ENCODE data around the gene MZT2B.
"Not testable (repeated sequence)": the region's sequence is repeated elsewhere in the genome, so short reads cannot be mapped to it uniquely, and the experiment has no call there.

Gene MZT2B

GRCh38 chr2:130185896-130186295, 3.8 kb downstream of the MZT2B start:
- DNase-seq, result no peak
- no peak for TF ChIP-seq CTCF (IDR thresholded peaks at IDR 0.05; ENCODE audit: low read depth, low read length)
- Histone ChIP-seq H3K4me3 (ENCODE audit: low read depth, low read length) (no peak overlapping the region), H3K9me3 (no peaks in the 10 kb centered on the region), H3K27me3 (no peaks in the 10 kb centered on the region), H3K4me1 (no peaks in the 10 kb centered on the region), H3K36me3 (no peaks in the 10 kb centered on the region)

- no peaks in the 10 kb centered on the region for H3K36me3 ChIP-seq
- H3K9me3 ChIP-seq, result no peaks in the 10 kb centered on the region
- no peaks in the 10 kb centered on the region for H3K27me3 ChIP-seq
- no peak for DNase-seq
- no peak overlapping the region for H3K4me3 ChIP-seq (ENCODE audit: low read depth, low read length)
- H3K4me1 ChIP-seq, result no peaks in the 10 kb centered on the region
- no peak for TF ChIP-seq CTCF (IDR thresholded peaks at IDR 0.05; ENCODE audit: low read depth, low read length)
These were observed 4.3 kb downstream of the MZT2B start for GRCh38 chr2:130186391-130186790.

GRCh38 chr2:130187268-130187667, 5.2 kb downstream of the MZT2B start:
- Histone ChIP-seq H3K36me3 (no peaks in the 10 kb centered on the region), H3K27me3 (no peaks in the 10 kb centered on the region), H3K9me3 (no peaks in the 10 kb centered on the region), H3K4me3 (ENCODE audit: low read depth, low read length) (no peak overlapping the region), H3K4me1 (no peaks in the 10 kb centered on the region)
- no peak for TF ChIP-seq CTCF (IDR thresholded peaks at IDR 0.05; ENCODE audit: low read depth, low read length)
- no peak for DNase-seq

- not testable (repeated sequence) for H3K4me3 ChIP-seq (ENCODE audit: low read depth, low read length); H3K9me3 ChIP-seq; H3K4me1 ChIP-seq; DNase-seq; H3K27me3 ChIP-seq; H3K36me3 ChIP-seq
These were observed 6.1 kb downstream of the MZT2B start for GRCh38 chr2:130187859-130188792.

- H3K9me3 ChIP-seq; DNase-seq; H3K4me1 ChIP-seq; H3K27me3 ChIP-seq; H3K36me3 ChIP-seq; H3K4me3 ChIP-seq (ENCODE audit: low read depth, low read length): not testable (repeated sequence)
These were observed 6.9 kb downstream of the MZT2B start for GRCh38 chr2:130188958-130189357.

GRCh38 chr2:130190237-130190636, 8.2 kb downstream of the MZT2B start:
- no peaks in the 10 kb centered on the region for H3K4me1 ChIP-seq
- DNase-seq, result no peak
- no peaks in the 10 kb centered on the region for H3K9me3 ChIP-seq
- no peaks in the 10 kb centered on the region for H3K27me3 ChIP-seq
- H3K4me3 ChIP-seq (ENCODE audit: low read depth, low read length), result no peak overlapping the region
- TF ChIP-seq CTCF (IDR thresholded peaks at IDR 0.05; ENCODE audit: low read depth, low read length), result no peak
- H3K36me3 ChIP-seq, result no peaks in the 10 kb centered on the region

GRCh38 chr2:130191319-130191718, 9.3 kb downstream of the MZT2B start:
- H3K9me3 ChIP-seq; H3K4me1 ChIP-seq; H3K36me3 ChIP-seq; H3K4me3 ChIP-seq (ENCODE audit: low read depth, low read length); DNase-seq; H3K27me3 ChIP-seq: not testable (repeated sequence)

- DNase-seq; H3K36me3 ChIP-seq; H3K27me3 ChIP-seq; H3K9me3 ChIP-seq; H3K4me1 ChIP-seq; H3K4me3 ChIP-seq (ENCODE audit: low read depth, low read length): not testable (repeated sequence)
These were observed 10.4 kb downstream of the MZT2B start for GRCh38 chr2:130192451-130192850.

GRCh38 chr2:130193824-130194223, 11.8 kb downstream of the MZT2B start:
- H3K9me3 ChIP-seq, DNase-seq: not testable (repeated sequence)

GRCh38 chr2:130195089-130195635, 13.1 kb downstream of the MZT2B start:
- H3K27me3 ChIP-seq; H3K4me3 ChIP-seq (ENCODE audit: low read depth, low read length); DNase-seq; H3K4me1 ChIP-seq; H3K36me3 ChIP-seq; H3K9me3 ChIP-seq: not testable (repeated sequence)

More at GRCh38 chr2:130193824-130194223, 11.8 kb downstream of the MZT2B start:
- not testable (repeated sequence) for H3K4me1 ChIP-seq; H3K27me3 ChIP-seq; H3K4me3 ChIP-seq (ENCODE audit: low read depth, low read length); H3K36me3 ChIP-seq

- not testable (repeated sequence) for H3K4me3 ChIP-seq (ENCODE audit: low read depth, low read length); H3K36me3 ChIP-seq; DNase-seq; H3K4me1 ChIP-seq; H3K27me3 ChIP-seq; H3K9me3 ChIP-seq
These were observed 14.0 kb downstream of the MZT2B start for GRCh38 chr2:130196052-130196451.

Measured in BE2C (cell line).